ENCODE results near the gene PTPRD.
"Not testable (repeated sequence)": the region's sequence is repeated elsewhere in the genome, so short reads cannot be mapped to it uniquely, and the experiment has no call there.

The PTPRD gene

GRCh38 chr9:9099646-9100045, 1513.2 kb downstream of the PTPRD start:
- peak; percentile 12 for DNase-seq

GRCh38 chr9:9097254-9097653, 1515.5 kb downstream of the PTPRD start:
- not testable (repeated sequence) for DNase-seq

GRCh38 chr9:9091387-9091786, 1521.4 kb downstream of the PTPRD start:
- DNase-seq = no peak

- DNase-seq = no peak
Observed at GRCh38 chr9:9079473-9079872, 1533.3 kb downstream of the PTPRD start.

GRCh38 chr9:9078301-9078700, 1534.5 kb downstream of the PTPRD start:
- DNase-seq = no peak

- DNase-seq = no peak
Observed at GRCh38 chr9:9061627-9062026, 1551.2 kb downstream of the PTPRD start.

GRCh38 chr9:9054354-9054992, 1558.3 kb downstream of the PTPRD start:
- no peak for DNase-seq

GRCh38 chr9:9045572-9045971, 1567.2 kb downstream of the PTPRD start:
- DNase-seq = peak; percentile 11

- DNase-seq = no peak
Observed at GRCh38 chr9:9045072-9045471, 1567.7 kb downstream of the PTPRD start.

GRCh38 chr9:9043788-9044187, 1569.0 kb downstream of the PTPRD start:
- DNase-seq = not testable (repeated sequence)

- no peak for DNase-seq
Observed at GRCh38 chr9:9041756-9042155, 1571.0 kb downstream of the PTPRD start.

GRCh38 chr9:9033022-9033421, 1579.8 kb downstream of the PTPRD start:
- DNase-seq = no peak

GRCh38 chr9:9016597-9016996, 1596.2 kb downstream of the PTPRD start:
- no peak for DNase-seq

- no peak for DNase-seq
Observed at GRCh38 chr9:9004810-9005209, 1608.0 kb downstream of the PTPRD start.

- DNase-seq = peak; percentile 2
Observed at GRCh38 chr9:9002826-9003583, 1609.8 kb downstream of the PTPRD start.

GRCh38 chr9:8980496-8981013, 1632.2 kb downstream of the PTPRD start:
- no peak for DNase-seq

- no peak for DNase-seq
Observed at GRCh38 chr9:8978334-8978733, 1634.5 kb downstream of the PTPRD start.

- not testable (repeated sequence) for DNase-seq
Observed at GRCh38 chr9:8968350-8968749, 1644.5 kb downstream of the PTPRD start.

GRCh38 chr9:8963885-8964284, 1648.9 kb downstream of the PTPRD start:
- DNase-seq = no peak

GRCh38 chr9:8962084-8962483, 1650.7 kb downstream of the PTPRD start:
- DNase-seq = no peak

GRCh38 chr9:8961186-8961851, 1651.5 kb downstream of the PTPRD start:
- DNase-seq = peak; percentile 6

GRCh38 chr9:8960254-8960653, 1652.5 kb downstream of the PTPRD start:
- DNase-seq = no peak

- no peak for DNase-seq
Observed at GRCh38 chr9:8958358-8958757, 1654.4 kb downstream of the PTPRD start.

- DNase-seq = no peak
Observed at GRCh38 chr9:8955315-8955714, 1657.5 kb downstream of the PTPRD start.

Data from NCI-H1694 (cell line).